GM12878 (cell line): ENCODE results near the gene MYPN. TPM values are rescaled to one million over a fixed set of nuclear protein-coding genes. Genes with fewer than 3 reads are reported as not detected.

Experiments used
- ATAC-seq: fragments of 200-7000 bp; cut with Tn5 transposase; 3 replicates; pipeline ENCODE4 v1.9.1; 2020; ENCODE audit warnings: mild to moderate bottlenecking, moderate library complexity
- BruUV-seq: library from RNA; stranded (reverse); fragments of 400-500 nt; replicated peaks from 2 replicates; lab custom pipeline; 2021; lab: Mats Ljungman, UMichigan
- CTCF ChIA-PET: fragments of 300-600 bp; sonication (Branson Sonifier 250); formaldehyde crosslinking; extraction: SDS; loops from one replicate; lab custom pipeline; 2021; ENCODE audit warnings: inconsistent platforms; lab: Yijun Ruan, JAX
- POLR2A ChIA-PET: fragments of 350-600 bp; formaldehyde crosslinking; extraction: SDS; loops from one replicate; lab custom pipeline; 2021; ENCODE audit warnings: inconsistent platforms; lab: Charles Lee
- RAD21 ChIA-PET: fragments of 300-600 bp; sonication (Branson Sonifier 250); formaldehyde crosslinking; loops from one replicate; lab custom pipeline; 2023; ENCODE audit warnings: antibody characterized with exemption; ENCODE audit not compliant: unreplicated experiment; lab: Charles Lee
- SMC1A ChIA-PET: fragments of 300-600 bp; sonication (Branson Sonifier 250); formaldehyde crosslinking; loops from one replicate; lab custom pipeline; 2023; ENCODE audit not compliant: unreplicated experiment, uncharacterized antibody; lab: Charles Lee
- DNase-seq: peaks from one replicate; pipeline ENCODE4 v3.0.0-alpha.2; 2011; ENCODE audit warnings: low read depth, low spot score
- FAIRE-seq: peaks from 3 replicates; lab custom pipeline; 2011; peaks lifted over from hg19 to GRCh38; lab: Jason Lieb, UNC
- H2AFZ ChIP-seq: 2 replicates; pipeline ENCODE4 v1.6.0; 2011; ENCODE audit warnings: low read depth, low read length, control low read depth; ENCODE audit not compliant: control insufficient read depth
- H3K27ac ChIP-seq: 2 replicates; pipeline ENCODE4 v1.5.1; 2011; ENCODE audit warnings: control low read depth; ENCODE audit not compliant: control insufficient read depth, insufficient read depth
- H3K27me3 ChIP-seq, 2 experiments: replicated peaks in 1 of 2; 2 replicates each; pipeline versions ENCODE4 v1.6.0 to v1.6.1; 2011; ENCODE audit warnings: low read length in 1 of 2; ENCODE audit not compliant: control insufficient read depth in 2 of 2, insufficient read depth in 2 of 2
- H3K36me3 ChIP-seq, 2 experiments: 2 replicates each; pipeline ENCODE4 v1.5.1; 2011; ENCODE audit warnings: low read length in 1 of 2; ENCODE audit not compliant: control insufficient read depth in 2 of 2, insufficient read depth in 2 of 2
- H3K4me1 ChIP-seq: 2 replicates; pipeline ENCODE4 v1.6.1; 2011; ENCODE audit warnings: mild to moderate bottlenecking, low read length, moderate library complexity, mixed read lengths; ENCODE audit not compliant: control insufficient read depth, insufficient read depth
- H3K4me2 ChIP-seq: 2 replicates; pipeline ENCODE4 v1.6.0; 2011; ENCODE audit warnings: control low read depth; ENCODE audit not compliant: control insufficient read depth, insufficient read depth
- H3K4me3 ChIP-seq: fragments of 200-600 bp; sonication (generic); 2 replicates; pipeline ENCODE4 v1.5.1; 2016
- H3K79me2 ChIP-seq: 2 replicates; pipeline ENCODE4 v1.6.0; 2011; ENCODE audit warnings: low read length; ENCODE audit not compliant: control insufficient read depth, insufficient read depth
- H3K9ac ChIP-seq: 2 replicates; pipeline ENCODE4 v1.8.0; 2011; ENCODE audit warnings: low read length, control low read depth, mixed read lengths; ENCODE audit not compliant: control insufficient read depth, insufficient read depth
- H3K9me3 ChIP-seq: replicated peaks from 3 replicates; pipeline ENCODE4 v1.5.1; 2011; ENCODE audit warnings: mild to moderate bottlenecking, low read length; ENCODE audit not compliant: control insufficient read depth, insufficient read depth
- H4K20me1 ChIP-seq: 2 replicates; pipeline ENCODE4 v1.6.0; 2011; ENCODE audit not compliant: control insufficient read depth, insufficient read depth
- CBFB ChIP-seq: IDR thresholded peaks from 2 replicates; pipeline ENCODE4 v1.6.1; 2016; ENCODE audit warnings: antibody characterized with exemption, low read depth
- RAD21 ChIP-seq: IDR thresholded peaks from 2 replicates; pipeline ENCODE4 v1.6.1; 2011; ENCODE audit warnings: mild to moderate bottlenecking, low read depth, low read length, moderate library complexity; ENCODE audit not compliant: insufficient read depth
- WGBS: methylation state at CpG from one replicate; pipeline ENCODE4 v1.1.6; 2016; ENCODE audit warnings: low lambda C conversion rate; ENCODE audit not compliant: insufficient replicate concordance, insufficient coverage; ENCODE audit errors: missing lambda C conversion rate; 5-methylcytosine and 5-hydroxymethylcytosine counted together
- in situ Hi-C: fragments of 300-500 bp; cut with MboI; formaldehyde crosslinking; loops from 9 replicates; pipeline ENCODE4 v1.14.3; 2018; ENCODE audit warnings: mixed read lengths
- intact Hi-C: fragments of 100-400 bp; cut with micrococcal nuclease; formaldehyde crosslinking; loops from one replicate; pipeline ENCODE4 v1.14.2; 2022; ENCODE audit not compliant: unreplicated experiment
- polyA plus RNA-seq, 11 experiments: library from polyadenylated mRNA; depleted of rRNA in 4 of 11; unstranded in 6 of 11; stranded (reverse) in 5 of 11; fragments of >200 nt; fragmentation: Nextera tagmentation in 4 of 11; fragmentation: Illumina TruSeq in 1 of 11; extraction: Ambion mirVana in 4 of 11; extraction: Trizol in 1 of 11; gene quantifications; 1 replicate in 1 of 11; 2 replicates in 10 of 11; pipeline versions ENCODE4 v1.2.1 to v1.2.3, GENCODE V29; 2011 to 2016; ENCODE audit warnings: inconsistent platforms in 2 of 11, missing spikeins in 2 of 11, low read depth in 1 of 11
- total RNA-seq, 4 experiments: library from RNA; depleted of rRNA in 3 of 4; stranded (reverse); fragments of >200 nt in 3 of 4; fragmentation: Illumina TruSeq in 1 of 4; extraction: Trizol in 1 of 4; gene quantifications; 2 replicates each; pipeline versions ENCODE4 v1.2.1 to v1.2.3, GENCODE V29; 2013 to 2021
- TF ChIP-seq, protein P1 (sequence below): IDR thresholded peaks from 2 replicates; pipeline ENCODE4 v1.6.1; 2011; ENCODE audit warnings: borderline replicate concordance, low read depth, mild to moderate bottlenecking, moderate library complexity, low read length; ENCODE audit not compliant: insufficient read depth, poor library complexity, severe bottlenecking
- TF ChIP-seq, protein P2 (sequence below): fragments of 450-650 bp; IDR thresholded peaks from 2 replicates; pipeline ENCODE4 v1.6.1; 2017; ENCODE audit warnings: low read depth, mild to moderate bottlenecking, moderate library complexity
- TF ChIP-seq, protein P3 (sequence below): fragments of 450-650 bp; IDR thresholded peaks from 2 replicates; pipeline ENCODE4 v1.6.1; 2016; ENCODE audit warnings: mild to moderate bottlenecking, moderate library complexity, borderline replicate concordance

MYPN gene
- total and polyA plus RNA-seq, 10 of the 15 experiments (the other 5 are each of a cell fraction or from before 2014, with no cell fraction given), result 0.01 to 0.02 TPM; not detected in 8

DNA sequence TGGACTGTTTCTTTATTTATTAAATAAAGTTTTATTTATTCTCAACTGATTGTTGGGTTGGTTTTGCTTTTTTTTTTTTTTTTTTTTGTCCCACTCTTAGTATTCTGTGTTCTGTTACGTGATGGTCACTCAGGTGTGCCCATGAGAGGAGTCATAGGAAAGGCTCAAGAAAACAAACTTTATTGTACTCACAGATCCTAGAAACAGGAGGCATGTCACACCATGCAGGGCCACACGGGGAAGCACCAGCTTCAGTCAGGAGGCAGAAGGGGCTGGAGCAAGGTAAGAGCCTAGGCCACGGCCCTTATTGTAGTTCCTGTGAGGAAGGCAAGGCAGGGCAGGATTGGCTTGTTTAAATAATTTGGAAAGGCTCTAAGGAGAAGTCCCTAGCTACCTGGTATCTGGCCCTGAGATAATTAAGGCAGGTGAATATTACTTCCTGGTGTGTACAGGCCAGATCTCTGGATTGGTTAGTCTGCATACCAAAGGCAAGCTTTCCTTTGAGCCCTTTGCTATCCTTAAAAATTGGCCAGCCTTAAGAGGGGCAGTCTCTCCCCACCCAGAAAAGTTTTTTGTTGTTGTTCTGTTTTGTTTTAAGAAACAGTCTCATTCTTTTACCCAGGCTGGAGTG, 114.4 kb downstream of the MYPN start:
- SMC1A ChIA-PET, result interaction anchor here (0.8 to 1.5 kb wide), 2 partner anchors 13 to 79 kb away, joined by 3 read pairs; no protein-coding TSS in a partner anchor

More for the DNA sequence above, 114.4 kb downstream of the MYPN start:
- Histone ChIP-seq H3K9ac (no peak overlapping the region), H3K27me3 (no peaks in the 10 kb centered on the region), H3K27ac (no peak overlapping the region), H4K20me1 (no peaks in the 10 kb centered on the region), H3K4me1 (no peaks in the 10 kb centered on the region), H3K79me2 (no peaks in the 10 kb centered on the region), H3K9me3 (no peaks in the 10 kb centered on the region), H3K36me3 (no peaks in the 10 kb centered on the region), H3K4me2 (no peak overlapping the region), H3K4me3 (no peak overlapping the region), H2AFZ (peak overlapping the region; percentile 19)
- peak; percentile 71 for ATAC-seq
- 26% methylated on average over 3 of the region's 3 CpGs for WGBS
- no peak for FAIRE-seq
- in situ Hi-C loops (no loop called here), intact Hi-C loops (no loop called here)
- CTCF ChIA-PET, result interaction anchor here (1.7 to 3.9 kb wide), 3 partner anchors 11 to 78 kb away, joined by 4 to 18 read pairs (median 5); no protein-coding TSS in a partner anchor
- POLR2A ChIA-PET, result no interaction called here
- TF ChIP-seq, protein P1, sequence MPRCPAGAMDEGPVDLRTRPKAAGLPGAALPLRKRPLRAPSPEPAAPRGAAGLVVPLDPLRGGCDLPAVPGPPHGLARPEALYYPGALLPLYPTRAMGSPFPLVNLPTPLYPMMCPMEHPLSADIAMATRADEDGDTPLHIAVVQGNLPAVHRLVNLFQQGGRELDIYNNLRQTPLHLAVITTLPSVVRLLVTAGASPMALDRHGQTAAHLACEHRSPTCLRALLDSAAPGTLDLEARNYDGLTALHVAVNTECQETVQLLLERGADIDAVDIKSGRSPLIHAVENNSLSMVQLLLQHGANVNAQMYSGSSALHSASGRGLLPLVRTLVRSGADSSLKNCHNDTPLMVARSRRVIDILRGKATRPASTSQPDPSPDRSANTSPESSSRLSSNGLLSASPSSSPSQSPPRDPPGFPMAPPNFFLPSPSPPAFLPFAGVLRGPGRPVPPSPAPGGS, result no peak
- TF ChIP-seq, protein P2, sequence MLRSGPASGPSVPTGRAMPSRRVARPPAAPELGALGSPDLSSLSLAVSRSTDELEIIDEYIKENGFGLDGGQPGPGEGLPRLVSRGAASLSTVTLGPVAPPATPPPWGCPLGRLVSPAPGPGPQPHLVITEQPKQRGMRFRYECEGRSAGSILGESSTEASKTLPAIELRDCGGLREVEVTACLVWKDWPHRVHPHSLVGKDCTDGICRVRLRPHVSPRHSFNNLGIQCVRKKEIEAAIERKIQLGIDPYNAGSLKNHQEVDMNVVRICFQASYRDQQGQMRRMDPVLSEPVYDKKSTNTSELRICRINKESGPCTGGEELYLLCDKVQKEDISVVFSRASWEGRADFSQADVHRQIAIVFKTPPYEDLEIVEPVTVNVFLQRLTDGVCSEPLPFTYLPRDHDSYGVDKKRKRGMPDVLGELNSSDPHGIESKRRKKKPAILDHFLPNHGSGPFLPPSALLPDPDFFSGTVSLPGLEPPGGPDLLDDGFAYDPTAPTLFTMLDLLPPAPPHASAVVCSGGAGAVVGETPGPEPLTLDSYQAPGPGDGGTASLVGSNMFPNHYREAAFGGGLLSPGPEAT, result no peak
- TF ChIP-seq, protein P3, sequence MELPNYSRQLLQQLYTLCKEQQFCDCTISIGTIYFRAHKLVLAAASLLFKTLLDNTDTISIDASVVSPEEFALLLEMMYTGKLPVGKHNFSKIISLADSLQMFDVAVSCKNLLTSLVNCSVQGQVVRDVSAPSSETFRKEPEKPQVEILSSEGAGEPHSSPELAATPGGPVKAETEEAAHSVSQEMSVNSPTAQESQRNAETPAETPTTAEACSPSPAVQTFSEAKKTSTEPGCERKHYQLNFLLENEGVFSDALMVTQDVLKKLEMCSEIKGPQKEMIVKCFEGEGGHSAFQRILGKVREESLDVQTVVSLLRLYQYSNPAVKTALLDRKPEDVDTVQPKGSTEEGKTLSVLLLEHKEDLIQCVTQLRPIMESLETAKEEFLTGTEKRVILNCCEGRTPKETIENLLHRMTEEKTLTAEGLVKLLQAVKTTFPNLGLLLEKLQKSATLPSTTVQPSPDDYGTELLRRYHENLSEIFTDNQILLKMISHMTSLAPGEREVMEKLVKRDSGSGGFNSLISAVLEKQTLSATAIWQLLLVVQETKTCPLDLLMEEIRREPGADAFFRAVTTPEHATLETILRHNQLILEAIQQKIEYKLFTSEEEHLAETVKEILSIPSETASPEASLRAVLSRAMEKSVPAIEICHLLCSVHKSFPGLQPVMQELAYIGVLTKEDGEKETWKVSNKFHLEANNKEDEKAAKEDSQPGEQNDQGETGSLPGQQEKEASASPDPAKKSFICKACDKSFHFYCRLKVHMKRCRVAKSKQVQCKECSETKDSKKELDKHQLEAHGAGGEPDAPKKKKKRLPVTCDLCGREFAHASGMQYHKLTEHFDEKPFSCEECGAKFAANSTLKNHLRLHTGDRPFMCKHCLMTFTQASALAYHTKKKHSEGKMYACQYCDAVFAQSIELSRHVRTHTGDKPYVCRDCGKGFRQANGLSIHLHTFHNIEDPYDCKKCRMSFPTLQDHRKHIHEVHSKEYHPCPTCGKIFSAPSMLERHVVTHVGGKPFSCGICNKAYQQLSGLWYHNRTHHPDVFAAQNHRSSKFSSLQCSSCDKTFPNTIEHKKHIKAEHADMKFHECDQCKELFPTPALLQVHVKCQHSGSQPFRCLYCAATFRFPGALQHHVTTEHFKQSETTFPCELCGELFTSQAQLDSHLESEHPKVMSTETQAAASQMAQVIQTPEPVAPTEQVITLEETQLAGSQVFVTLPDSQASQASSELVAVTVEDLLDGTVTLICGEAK, result peak; percentile 68
- peak; percentile 28; the same call in 1 of the 2 replicates for TF ChIP-seq RAD21
- TF ChIP-seq CBFB, result no peak
- no TSS peak for BruUV-seq
- DNase-seq, result no peak
- RAD21 ChIA-PET, result interaction anchor here (1.4 kb wide), 1 partner anchor 11 kb away, joined by 4 read pairs; no protein-coding TSS in a partner anchor
